Keratinocyte (primary cell): Measurements from ENCODE around the gene GPR39.

ENCODE experiments used
- CTCF ChIP-seq, 3 experiments: IDR thresholded peaks in 1 of 3; conservative IDR thresholded peaks in 1 of 3; optimal IDR thresholded peaks in 1 of 3; 2 replicates in 2 of 3; 3 replicates in 1 of 3; pipeline versions ENCODE3 to v1.5.1; 2011; ENCODE audit warnings: low read length in 3 of 3, mild to moderate bottlenecking in 3 of 3, moderate library complexity in 2 of 3, control low read depth in 1 of 3, inconsistent platforms in 1 of 3; ENCODE audit not compliant: insufficient read depth in 2 of 3; ENCODE audit errors: extremely low read depth in 1 of 3
- EZH2 ChIP-seq: IDR thresholded peaks from one replicate; pipeline ENCODE4 v1.6.1; 2012; ENCODE audit warnings: inconsistent platforms, mild to moderate bottlenecking, low read length, moderate library complexity

GRCh38 chr2:132597831-132598230 lies 181.2 kb downstream of the GPR39 start:
- TF ChIP-seq CTCF (optimal IDR thresholded peaks at IDR 0.05 in 1 of 3, IDR thresholded peaks at IDR 0.05 in 1 of 3, conservative IDR thresholded peaks at IDR 0.05 in 1 of 3; ENCODE audit: extremely low read depth in 1 of 3, insufficient read depth in 2 of 3, low read length in 3 of 3) (no peak), EZH2 (no peak)
